Right ventricle myocardium superior (tissue), 1 donor: ENCODE results near the gene CHRDL2. TPM values are rescaled to one million over a fixed set of nuclear protein-coding genes. Genes with fewer than 3 reads are reported as not detected.
"Not testable (repeated sequence)": the region's sequence is repeated elsewhere in the genome, so short reads cannot be mapped to it uniquely, and the experiment has no call there.

Source experiments
- ATAC-seq: fragments of 200-7000 bp; cut with Tn5 transposase; one replicate; pipeline ENCODE4 v1.9.1; 2020; ENCODE audit warnings: mild to moderate bottlenecking; ENCODE audit not compliant: poor library complexity
- DNase-seq: peaks from one replicate; pipeline ENCODE4 v3.0.0-alpha.2; 2020
- intact Hi-C: fragments of 100-400 bp; cut with DNase I; formaldehyde crosslinking; loops from one replicate; pipeline ENCODE4 v1.11.2; 2022
- total RNA-seq: library from RNA; stranded (reverse); fragmentation: NEBNext Ultra II Directional; extraction: Animal tissue kit (Norgen Biotek cat#: 25700); gene quantifications from one replicate; pipeline ENCODE4 v1.2.1, GENCODE V29; 2021
- donor health status: DM: no; HTN: yes; CAD: no; lungs with severe emphysema.

CHRDL2 gene
- total RNA-seq, 1 donor from 2014 or later: 11.1 TPM

DNA sequence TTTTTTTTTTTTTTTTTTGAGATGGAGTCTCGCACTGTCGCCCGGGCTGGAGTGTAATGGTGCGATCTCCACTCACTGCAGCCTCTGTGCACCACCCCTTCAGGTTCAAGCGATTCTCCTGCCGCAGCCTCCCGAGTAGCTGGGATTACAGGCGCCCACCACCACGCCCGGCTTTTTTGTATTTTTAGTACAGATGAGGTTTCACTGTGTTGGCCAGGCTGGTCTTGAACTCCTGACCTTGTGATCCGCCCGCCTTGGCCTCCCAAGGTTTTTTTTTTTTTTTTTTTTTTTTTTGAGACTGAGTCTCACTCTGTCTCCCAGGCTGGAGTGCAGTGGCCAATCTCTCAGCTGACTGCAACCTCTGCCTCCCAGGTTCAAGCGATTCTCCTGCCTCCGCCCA lies 19.4 kb upstream of the CHRDL2 start:
- ATAC-seq, intact Hi-C loops, DNase-seq: not testable (repeated sequence)

DNA sequence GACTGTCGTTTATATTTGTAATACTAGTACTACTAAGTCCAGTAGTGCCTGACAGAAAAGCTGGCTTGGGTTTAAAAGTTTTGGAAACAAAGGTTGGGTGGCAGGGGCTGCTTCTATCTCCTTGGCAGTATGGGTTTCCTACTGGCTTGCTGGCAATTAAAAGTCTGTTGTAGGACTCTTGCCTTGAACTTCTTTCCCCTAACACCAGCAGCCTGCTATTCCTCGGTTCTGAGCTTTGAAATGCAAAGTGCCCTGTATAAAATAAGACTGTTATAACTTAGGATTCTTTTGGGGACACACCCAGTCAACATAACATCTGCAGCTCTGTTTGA lies 18.7 kb upstream of the CHRDL2 start:
- ATAC-seq (no peak), DNase-seq (no peak)
- intact Hi-C loops: no loop called here

DNA sequence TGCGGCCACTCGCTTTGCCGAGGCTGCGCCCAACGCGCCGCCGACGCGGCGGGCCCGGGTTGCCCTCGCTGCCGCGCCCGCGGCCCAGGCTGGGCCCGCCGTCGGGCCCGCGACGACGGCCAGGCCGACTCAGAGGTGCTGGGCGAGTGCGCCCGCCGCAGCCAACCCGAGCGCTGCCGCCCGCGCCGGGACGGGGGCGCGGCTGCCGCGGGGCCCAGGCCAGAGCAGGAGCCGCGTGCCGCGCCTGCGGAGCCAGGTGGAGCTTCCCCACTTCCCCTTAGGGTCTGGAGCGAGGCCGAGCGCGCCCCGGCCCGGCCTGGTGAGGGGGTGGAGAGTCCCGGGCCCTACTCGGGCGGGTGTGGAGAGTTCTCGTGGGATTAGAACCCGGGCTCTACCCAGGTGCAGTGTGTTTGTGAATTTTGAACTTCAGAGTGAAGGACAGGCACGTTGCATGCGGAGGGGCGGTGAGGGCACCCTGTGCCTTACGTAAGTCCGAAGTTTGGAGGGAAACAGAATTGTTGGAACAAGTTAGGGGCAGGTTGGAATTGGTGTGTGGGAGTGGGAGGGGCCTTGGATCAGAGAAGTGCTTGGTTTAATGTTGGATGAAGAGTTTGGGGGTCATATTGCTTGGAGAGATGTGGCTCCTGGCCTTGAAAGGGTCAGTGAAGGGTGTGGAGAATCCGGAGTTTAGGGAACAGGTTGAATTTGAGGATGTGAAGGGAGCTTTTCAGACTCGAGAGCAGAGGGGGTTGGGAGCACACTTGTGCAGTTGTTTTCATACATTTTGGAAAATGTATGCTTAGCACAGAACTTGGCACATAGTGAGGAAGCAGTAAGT lies 18.1 kb upstream of the CHRDL2 start:
- peak; percentile 73 for DNase-seq
- peak; percentile 49 for ATAC-seq
- intact Hi-C loops: no loop called here

DNA sequence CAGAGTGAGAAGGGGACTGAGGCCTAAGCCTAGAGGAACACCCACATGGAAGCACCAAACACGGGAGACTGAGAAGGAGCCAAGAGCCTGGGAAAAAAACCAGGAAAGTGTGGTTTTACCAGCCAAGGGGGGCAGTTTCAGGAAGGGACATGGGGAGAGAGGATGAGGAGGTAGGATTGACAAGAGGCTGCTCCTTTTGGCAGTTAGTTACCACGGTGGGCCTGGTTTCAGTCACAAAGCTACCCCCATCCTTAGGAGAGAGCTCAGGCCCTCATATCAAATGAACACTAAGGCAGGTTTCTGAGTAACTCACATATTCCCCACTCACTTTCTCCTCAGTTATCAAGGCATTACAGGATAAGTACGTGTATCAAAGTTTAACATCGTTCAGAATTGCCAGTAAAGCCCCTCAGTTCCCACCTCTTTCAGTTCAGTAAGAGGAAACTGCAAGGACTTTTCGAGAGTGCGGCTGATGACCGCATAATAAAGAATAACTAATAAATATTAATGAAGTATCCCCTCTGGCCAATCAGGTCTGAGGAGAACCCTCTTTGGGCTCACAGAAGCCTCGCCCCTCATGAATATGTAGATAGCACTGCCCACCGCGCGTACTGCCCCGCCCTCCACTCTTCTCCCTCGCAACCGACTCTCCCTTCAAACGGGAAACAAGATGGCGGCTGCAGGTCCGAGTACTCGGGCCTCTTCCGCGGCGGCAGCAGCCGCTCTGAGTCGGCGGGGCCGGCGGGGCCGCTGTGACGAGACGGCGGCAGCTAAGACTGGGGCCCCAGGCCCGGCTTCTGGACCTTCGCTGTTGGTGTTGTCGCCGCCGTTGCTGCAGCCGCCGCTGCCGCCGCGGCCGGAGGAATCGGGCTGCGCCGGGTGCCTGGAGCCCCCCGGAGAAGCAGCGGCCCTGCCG lies 17.2 kb upstream of the CHRDL2 start, which contains the start of gene RNF169:
Gene RNF169, plus strand, starts transcription at position 639 of the 916 bp plus-strand sequence. Its CDS starts 32 bp downstream, at position 671.
- intact Hi-C loops: no loop called here
- DNase-seq (peak; percentile 96), ATAC-seq (peak; percentile 98)

DNA sequence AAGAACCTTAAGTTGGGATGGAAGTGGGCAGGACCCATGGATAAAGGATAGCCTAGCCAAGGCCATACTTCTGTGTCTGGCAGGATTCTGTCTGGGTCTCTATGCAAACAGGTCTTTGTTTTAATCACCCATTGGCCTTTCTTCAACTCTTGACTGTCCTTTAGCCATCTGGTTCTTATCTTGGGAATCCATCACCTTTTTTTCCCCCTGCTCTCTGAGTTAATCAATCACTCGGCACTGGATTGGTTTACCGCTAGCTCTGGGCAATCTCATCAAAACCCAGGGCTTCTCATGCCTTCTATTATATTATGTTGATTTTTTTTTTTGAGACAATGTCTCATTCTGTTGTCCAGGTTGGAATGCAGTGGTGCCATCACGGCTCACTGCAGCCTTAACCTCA lies 15.6 kb upstream of the CHRDL2 start:
- intact Hi-C loops: no loop called here
- ATAC-seq (no peak), DNase-seq (no peak)

DNA sequence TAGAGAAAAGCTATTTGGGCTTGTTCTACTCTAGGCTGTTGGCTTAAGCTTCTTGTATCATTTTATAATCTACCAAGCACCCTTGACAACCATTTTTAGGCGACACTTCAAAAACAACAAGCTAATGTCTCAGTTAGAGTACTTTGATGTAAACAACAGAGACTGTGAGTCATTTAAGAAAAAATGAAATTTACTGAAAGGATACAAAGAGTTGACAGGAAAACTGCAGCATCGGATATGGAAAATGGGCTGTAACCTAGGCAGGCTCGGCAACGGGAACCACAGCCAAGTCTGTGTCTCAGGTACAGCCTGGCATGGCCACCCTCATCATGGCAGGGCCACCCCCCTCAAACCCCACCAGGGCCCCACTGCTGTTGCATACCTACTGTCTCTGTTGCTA lies 13.1 kb upstream of the CHRDL2 start:
- ATAC-seq (no peak), DNase-seq (no peak)
- intact Hi-C loops: no loop called here

DNA sequence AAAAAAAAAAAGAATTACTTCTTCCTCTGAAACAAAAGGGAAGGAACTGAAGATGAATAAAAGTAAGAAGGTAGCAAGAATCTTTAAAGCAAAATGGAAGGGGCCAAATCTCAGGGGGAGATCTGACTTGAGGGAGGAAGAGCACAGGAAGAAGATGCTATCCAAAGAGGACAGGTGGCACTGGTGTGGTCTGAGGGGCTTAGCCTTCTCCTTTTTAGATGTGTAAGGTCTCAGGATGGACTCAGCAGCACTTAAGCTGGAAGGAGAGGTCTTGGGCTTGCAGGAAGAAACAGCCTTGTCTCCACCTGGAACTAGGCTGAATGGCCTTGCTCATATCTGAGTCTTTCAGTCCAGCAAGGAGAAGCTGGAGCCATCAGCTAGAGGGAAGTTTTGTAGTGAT lies 12.4 kb upstream of the CHRDL2 start:
- ATAC-seq (no peak), DNase-seq (no peak)
- intact Hi-C loops: no loop called here

DNA sequence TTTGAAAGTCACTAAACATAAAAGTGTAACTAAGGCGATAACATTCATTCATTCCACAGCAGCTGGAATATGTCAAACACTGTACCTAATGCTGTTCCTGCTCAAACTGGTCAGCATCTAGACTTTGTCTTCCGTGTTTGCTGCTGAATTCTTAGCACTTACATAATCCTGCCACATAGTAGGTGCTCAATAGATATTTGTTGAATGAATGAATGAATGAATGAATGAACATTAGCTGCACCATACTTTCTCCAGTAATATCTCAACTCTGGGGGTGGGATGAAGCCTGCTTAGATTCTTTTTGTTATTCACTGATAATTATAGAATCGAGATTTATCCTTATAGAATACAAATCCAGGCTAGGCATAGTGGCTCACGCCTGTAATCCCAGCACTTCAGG lies 10.8 kb upstream of the CHRDL2 start:
- DNase-seq (no peak), ATAC-seq (no peak)
- intact Hi-C loops: no loop called here

DNA sequence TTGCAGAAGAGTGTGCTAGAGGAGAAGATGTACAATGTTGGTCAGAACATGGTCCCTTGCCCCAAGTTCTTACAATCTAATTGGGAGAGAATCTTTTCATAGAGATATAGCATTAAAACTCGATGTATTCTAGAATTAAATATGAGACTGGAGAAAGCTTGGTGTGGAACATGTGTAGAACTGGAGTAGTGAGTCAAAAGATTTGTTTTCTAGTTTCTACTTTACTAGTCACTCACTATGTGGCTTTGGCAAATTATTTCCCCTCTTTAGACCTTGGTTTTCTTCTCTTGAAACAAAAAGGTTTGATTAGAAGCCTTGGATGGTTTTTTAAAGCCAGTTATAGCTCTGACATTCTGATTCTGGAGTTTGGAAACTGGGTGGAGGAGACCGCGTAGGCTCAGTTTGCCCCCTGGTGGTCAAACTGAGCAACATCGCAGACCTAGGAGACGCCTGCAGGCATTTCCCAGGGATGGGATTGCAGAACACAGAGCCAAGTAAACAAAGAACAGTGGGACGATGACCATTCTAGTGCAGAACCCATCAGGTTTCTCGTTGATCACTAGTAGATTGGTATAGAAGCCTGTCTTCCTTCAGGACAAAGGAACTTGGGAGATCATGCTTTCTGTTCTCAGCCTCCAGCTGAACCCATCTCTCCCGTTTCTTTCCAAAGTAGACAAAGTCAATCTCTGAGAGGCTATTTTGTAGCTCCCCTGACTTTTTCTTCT lies 8.5 kb upstream of the CHRDL2 start:
- intact Hi-C loops: loop anchor here (10.0 kb wide), 1 partner anchor 105 kb away; no protein-coding TSS in a partner anchor
- DNase-seq: peak; percentile 58
- peak; percentile 94 for ATAC-seq

DNA sequence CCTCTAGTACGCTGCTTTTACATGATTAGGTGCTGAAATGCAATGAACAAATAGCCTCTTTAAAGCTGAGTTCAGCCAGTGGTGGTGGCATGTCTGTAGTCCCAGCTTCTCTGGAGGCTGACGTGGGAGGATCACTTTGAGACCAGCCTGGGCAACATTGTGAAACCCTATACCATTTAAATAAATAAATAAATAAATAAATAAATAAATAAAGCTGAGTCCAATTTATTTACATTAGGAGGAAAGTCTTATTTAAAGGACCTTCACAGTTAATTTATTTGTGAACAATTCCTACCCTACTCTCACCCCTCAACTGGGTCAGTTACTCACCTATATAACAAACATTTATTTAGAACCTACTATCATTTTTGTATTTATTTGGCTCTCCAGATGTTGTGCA lies 4.8 kb upstream of the CHRDL2 start:
- ATAC-seq (no peak), DNase-seq (no peak)
- intact Hi-C loops: loop anchor here (10.0 kb wide), 1 partner anchor 101 kb away; no protein-coding TSS in a partner anchor

DNA sequence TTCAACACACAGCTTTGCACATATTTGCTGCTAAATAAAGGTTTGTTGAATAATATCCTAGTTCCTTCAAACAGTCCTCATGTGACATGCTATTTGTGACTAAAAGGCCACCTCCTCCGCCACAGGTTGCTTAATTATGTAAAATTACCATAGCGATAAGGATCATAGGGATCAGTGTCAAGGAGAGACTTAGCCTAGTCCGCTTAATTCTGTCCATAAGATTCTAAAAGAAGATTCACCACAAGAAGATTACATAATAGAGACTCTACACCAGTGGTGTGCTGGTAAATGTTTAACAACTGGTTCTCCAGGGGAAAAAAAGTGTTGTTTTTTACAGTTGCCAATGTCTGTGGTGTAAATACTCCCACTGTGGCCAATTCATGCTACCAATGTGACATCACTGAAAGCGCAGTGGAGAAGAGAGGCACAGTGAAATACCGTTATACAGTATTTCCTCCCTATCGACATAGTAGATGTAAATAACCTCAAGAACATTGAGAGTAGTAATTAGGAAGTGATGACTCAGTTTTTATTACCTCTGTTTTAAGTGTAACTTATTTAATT lies 4.2 kb upstream of the CHRDL2 start:
- intact Hi-C loops: loop anchor here (10.0 kb wide), 1 partner anchor 101 kb away; no protein-coding TSS in a partner anchor
- ATAC-seq (no peak), DNase-seq (no peak)

DNA sequence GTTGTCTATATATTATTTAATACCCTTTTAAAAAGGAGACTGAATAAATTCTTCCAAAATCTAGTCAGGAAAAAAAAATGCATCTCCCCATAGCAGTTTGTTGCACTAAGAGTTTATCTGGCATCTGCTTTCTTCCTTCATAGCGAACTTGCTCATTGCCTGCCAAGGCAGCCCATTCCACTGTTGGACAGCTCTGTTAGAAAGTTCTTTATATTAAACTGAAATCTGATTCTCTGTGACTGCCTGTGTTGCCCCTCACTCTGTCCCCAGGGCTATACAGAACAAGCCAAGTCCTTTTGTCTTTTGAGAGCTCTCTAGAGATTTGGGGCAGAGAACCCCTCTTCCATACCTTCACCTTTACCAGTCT lies 3.3 kb upstream of the CHRDL2 start:
- DNase-seq (no peak), ATAC-seq (no peak)
- intact Hi-C loops: loop anchor here (10.0 kb wide), 1 partner anchor 100 kb away; no protein-coding TSS in a partner anchor

DNA sequence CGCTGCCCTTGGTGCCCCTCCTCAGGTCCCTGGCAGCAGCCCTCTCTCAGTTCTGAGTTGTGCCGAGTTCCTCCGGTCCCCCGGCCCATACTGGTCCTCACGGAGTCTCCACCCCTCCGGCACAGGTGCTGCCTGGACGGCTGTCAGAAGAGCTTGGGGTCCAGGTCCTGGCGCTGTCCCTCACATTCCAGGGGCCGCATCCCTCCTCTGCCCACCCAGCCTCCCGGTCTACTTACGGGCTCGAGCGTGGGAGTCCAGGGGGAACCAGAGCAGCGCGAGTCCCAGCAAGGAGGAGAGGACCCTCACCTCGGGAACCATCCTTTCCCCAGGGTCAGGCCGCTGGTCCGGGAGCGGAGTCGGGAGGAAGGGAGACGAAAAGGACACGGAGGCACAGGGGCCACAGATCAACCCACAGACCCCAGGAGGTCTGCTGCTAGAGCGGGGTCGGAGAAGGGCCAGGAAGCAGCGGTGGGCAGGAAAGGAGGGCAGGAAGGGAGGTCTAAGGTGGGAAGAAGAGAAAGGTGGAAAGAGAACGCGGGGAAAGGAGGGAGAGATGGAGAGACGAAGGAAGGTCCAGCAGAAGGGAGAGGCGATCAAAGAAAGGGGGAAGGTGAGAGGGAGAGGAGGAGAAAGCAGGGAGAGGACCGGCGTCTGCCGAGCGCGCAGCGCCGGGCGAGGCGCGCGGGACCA lies 510 bp downstream of the CHRDL2 start:
- intact Hi-C loops: loop anchor here (10.0 kb wide), 1 partner anchor 96 kb away; no protein-coding TSS in a partner anchor
- ATAC-seq (no peak), DNase-seq (no peak)

DNA sequence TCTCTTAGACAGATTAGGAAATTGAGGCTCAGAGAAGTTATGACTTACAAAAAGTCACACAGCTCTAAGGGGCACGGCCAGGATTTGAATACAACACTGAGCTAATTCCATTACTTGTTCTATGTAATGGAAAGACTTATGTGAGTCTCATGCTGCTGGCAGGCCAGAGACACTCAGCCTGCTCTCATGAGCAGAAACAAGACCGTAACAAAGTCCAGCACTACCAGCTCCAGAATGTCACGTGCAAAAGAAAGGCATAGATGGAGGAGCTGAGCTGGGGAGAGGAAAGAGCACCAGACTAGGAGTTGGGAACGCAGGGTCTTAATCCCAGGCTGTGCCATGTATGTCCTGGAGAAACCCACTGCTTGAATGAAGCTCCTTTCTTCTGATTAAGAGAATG lies 1.8 kb downstream of the CHRDL2 start:
- ATAC-seq (no peak), DNase-seq (no peak)
- intact Hi-C loops: no loop called here

DNA sequence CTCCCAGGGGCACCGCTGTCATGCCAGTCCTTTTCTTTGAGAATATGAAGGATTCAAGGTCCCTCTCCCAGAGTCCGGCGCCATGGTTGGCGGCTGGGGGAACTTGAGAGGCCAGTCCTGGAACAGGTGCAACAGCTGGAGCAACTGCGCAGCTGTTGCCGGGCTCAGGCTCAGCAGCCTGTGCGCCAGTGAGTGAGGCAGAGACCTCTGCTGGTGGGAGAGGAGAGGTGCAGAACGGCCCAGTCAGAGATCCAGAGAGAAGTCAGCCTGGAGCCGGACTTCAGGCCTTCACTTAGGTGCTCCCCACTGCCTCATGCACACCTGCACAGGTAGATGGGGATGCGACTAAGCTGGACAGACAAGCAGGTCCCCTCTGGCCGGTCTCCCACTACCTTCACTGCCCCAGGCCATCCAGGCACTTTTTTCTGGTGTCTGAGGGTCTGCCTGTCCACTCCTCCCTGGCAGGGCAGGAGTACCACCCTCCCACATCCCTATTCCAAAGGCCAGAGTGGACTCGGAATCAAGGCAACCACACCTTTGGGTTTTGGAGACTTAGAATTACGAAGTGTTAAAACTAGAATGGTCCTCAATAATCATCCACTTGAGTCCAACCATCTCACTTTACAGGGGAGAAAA lies 4.6 kb downstream of the CHRDL2 start:
- intact Hi-C loops: no loop called here
- DNase-seq (peak; percentile 80), ATAC-seq (peak; percentile 92)

DNA sequence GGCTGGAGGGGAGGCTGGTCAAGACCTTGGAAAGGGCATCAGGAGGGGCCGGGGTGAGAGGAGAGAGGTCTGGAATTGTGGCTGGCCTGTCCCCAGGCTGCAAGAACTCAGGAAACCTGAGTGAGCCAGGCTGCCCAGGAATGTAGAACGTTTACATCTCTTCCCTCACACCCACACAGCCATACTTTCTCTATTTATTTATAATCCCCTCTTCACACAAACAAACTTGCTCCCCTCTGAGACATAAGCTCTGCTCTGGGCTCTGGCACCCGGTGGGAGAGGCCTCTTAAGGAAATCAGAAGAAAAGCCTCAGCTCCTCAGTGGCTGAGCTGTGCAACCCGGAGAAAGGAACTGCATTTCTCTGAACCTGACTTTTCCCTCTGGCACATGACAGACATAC lies 5.5 kb downstream of the CHRDL2 start:
- intact Hi-C loops: no loop called here
- DNase-seq: no peak
- ATAC-seq: no peak

DNA sequence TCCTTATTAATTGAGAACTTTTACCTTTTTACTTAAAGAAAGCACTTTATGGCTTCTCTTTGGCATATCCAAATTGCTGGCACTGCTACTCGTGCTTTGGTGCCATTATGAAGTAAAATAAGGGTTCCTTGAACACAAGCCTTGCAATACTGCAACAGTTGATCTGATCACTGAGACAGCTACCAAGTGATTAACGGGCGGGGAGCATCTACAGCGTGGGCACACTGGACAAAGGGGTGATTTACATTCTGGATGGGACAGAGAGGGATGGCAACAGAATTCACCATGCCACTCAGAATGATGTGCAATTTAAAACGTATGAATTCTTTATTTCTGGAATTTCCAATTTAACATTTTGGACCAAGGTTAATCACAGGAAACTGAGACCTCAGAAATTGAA lies 7.7 kb downstream of the CHRDL2 start:
- DNase-seq (no peak), ATAC-seq (no peak)
- intact Hi-C loops: no loop called here

DNA sequence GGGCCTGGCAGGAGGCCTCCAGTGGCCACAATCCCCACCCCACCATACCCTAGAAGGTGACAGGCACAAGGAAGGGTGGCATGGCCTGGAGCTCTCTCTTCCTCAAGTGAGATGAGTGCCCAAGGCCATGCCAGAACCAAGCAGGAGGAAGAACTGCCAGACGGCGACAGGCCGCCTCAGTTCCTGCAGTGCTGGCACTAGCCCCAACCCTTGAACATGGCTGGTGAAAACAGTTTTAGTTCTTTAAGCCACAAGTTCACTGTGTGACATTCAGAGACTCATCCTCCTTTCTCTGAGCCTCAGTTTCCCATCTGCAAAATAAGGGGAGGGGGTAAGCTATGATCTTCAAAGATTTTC lies 9.8 kb downstream of the CHRDL2 start:
- DNase-seq: no peak
- ATAC-seq: peak; percentile 28
- intact Hi-C loops: no loop called here
